DOHH2 (cell line): ENCODE data around the gene RPP25.

Source experiments
- H3F3A ChIP-seq: fragments of 200-600 bp; sonication (generic), shearing (Covaris generic); 2 replicates; pipeline ENCODE4 v1.6.0; 2016; ENCODE audit warnings: antibody characterized with exemption, mild to moderate bottlenecking; ENCODE audit not compliant: control insufficient read depth, insufficient read depth
- H3K27ac ChIP-seq: fragments of 200-600 bp; sonication (generic); 2 replicates; pipeline ENCODE4 v1.5.1; 2014; ENCODE audit warnings: low read depth, mild to moderate bottlenecking, low read length, moderate library complexity
- H3K27me3 ChIP-seq: fragments of 200-600 bp; sonication (generic); 2 replicates; pipeline ENCODE4 v1.6.1; 2014; ENCODE audit warnings: mild to moderate bottlenecking, low read length, mixed read lengths; ENCODE audit not compliant: control insufficient read depth
- H3K36me3 ChIP-seq: fragments of 200-600 bp; sonication (generic); 2 replicates; pipeline ENCODE4 v1.6.1; 2014; ENCODE audit warnings: mild to moderate bottlenecking, low read length, moderate library complexity, mixed read lengths; ENCODE audit not compliant: control insufficient read depth
- H3K4me1 ChIP-seq: fragments of 200-600 bp; sonication (generic); 2 replicates; pipeline ENCODE4 v1.6.1; 2014; ENCODE audit warnings: mild to moderate bottlenecking, low read length, mixed read lengths; ENCODE audit not compliant: control insufficient read depth
- H3K4me2 ChIP-seq: fragments of 200-600 bp; sonication (generic); 2 replicates; pipeline ENCODE4 v1.6.0; 2014; ENCODE audit warnings: mild to moderate bottlenecking, low read length, moderate library complexity
- H3K4me3 ChIP-seq: fragments of 200-600 bp; sonication (generic); 2 replicates; pipeline ENCODE4 v1.5.1; 2014; ENCODE audit warnings: mild to moderate bottlenecking, low read length, mixed read lengths
- H3K79me2 ChIP-seq: fragments of 200-600 bp; sonication (generic); 2 replicates; pipeline ENCODE4 v1.6.1; 2014; ENCODE audit warnings: mild to moderate bottlenecking, low read length, mixed read lengths; ENCODE audit not compliant: control insufficient read depth
- H3K9me2 ChIP-seq: fragments of 200-600 bp; sonication (generic); replicated peaks from 2 replicates; pipeline ENCODE4 v1.6.1; 2014; ENCODE audit warnings: mild to moderate bottlenecking, low read length, mixed read lengths; ENCODE audit not compliant: control insufficient read depth
- H3K9me3 ChIP-seq: fragments of 200-600 bp; sonication (generic); 2 replicates; pipeline ENCODE4 v1.6.1; 2014; ENCODE audit warnings: antibody characterized with exemption, low read length, mixed read lengths; ENCODE audit not compliant: control insufficient read depth, insufficient read depth
- H4K20me1 ChIP-seq: fragments of 200-600 bp; sonication (generic); 2 replicates; pipeline ENCODE4 v1.6.0; 2014; ENCODE audit warnings: low read depth, mild to moderate bottlenecking, antibody characterized with exemption, low read length, moderate library complexity; ENCODE audit not compliant: control insufficient read depth, insufficient read depth
- CTCF ChIP-seq: fragments of 200-600 bp; sonication (generic); IDR thresholded peaks from one replicate; pipeline ENCODE4 v1.5.1; 2014; ENCODE audit warnings: antibody characterized with exemption, mild to moderate bottlenecking, low read depth, low read length; ENCODE audit not compliant: poor library complexity, severe bottlenecking
- EZH2phosphoT487 ChIP-seq: fragments of 200-600 bp; sonication (generic); IDR thresholded peaks from 2 replicates; pipeline ENCODE4 v1.6.1; 2017; ENCODE audit warnings: borderline replicate concordance, mild to moderate bottlenecking, antibody characterized with exemption, low read length, moderate library complexity, mixed read lengths

The RPP25 gene

DNA sequence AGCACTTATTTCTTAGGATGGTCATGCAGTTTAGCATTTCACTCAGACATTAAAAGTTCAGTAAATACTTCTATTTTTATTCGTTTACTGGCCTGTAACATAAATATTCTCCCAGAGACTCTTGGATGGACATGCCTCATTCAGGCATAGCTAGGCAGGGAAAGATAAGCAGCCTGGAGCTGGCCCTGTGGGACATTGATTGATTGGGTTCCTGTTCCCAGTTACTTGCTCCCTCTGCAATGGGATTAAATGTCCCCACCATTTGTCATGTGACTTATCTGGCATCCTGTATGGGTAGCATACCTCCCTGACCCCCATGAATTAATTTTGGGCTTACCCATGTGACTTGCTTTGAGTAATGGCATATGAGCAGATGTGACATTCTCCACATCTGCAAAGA is 36.0 kb upstream of the RPP25 start:
- H3K9me2 ChIP-seq = no peaks in the 10 kb centered on the region
- no peaks in the 10 kb centered on the region for H3K9me3 ChIP-seq
- peaks cover 5% of the 10 kb centered on the region for H3F3A ChIP-seq
- no peaks in the 10 kb centered on the region for H3K79me2 ChIP-seq
- H3K4me1 ChIP-seq = peaks cover 44% of the 10 kb centered on the region
- H3K4me2 ChIP-seq = no peak overlapping the region
- no peaks in the 10 kb centered on the region for H3K36me3 ChIP-seq
- TF ChIP-seq CTCF (no peak), EZH2phosphoT487 (no peak)
- H3K27me3 ChIP-seq = peaks cover 8% of the 10 kb centered on the region
- H3K4me3 ChIP-seq = no peak overlapping the region
- H4K20me1 ChIP-seq = no peaks in the 10 kb centered on the region; the same call in 1 of the 2 replicates
- no peak overlapping the region for H3K27ac ChIP-seq

DNA sequence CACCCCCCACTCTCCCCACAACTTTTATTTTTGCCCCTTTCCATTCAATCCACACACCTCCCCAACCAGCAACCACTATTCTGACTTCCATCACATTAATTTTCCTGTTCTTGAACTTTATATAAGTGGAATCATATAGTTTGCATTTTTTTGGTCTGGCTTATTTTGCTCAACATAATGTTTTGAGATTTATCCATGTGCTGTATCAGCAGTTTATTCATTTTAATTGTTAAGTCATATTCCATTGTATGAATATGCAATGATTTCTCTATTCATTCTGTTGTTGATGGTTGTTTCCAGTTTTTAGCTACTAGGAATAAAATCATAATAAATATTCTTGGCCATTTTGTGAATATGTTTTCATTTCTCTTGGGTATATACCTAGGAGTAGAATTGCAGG is 33.0 kb upstream of the RPP25 start:
- no peaks in the 10 kb centered on the region for H3K9me2 ChIP-seq
- H3K4me1 ChIP-seq = peaks cover 22% of the 10 kb centered on the region
- TF ChIP-seq CTCF (no peak), EZH2phosphoT487 (no peak)
- H3K36me3 ChIP-seq = no peaks in the 10 kb centered on the region
- H3K4me3 ChIP-seq = no peak overlapping the region
- H3K79me2 ChIP-seq = no peaks in the 10 kb centered on the region
- H3K27ac ChIP-seq = no peak overlapping the region
- H3F3A ChIP-seq = peaks cover 5% of the 10 kb centered on the region
- peaks cover 13% of the 10 kb centered on the region for H3K27me3 ChIP-seq
- H4K20me1 ChIP-seq = no peaks in the 10 kb centered on the region
- H3K9me3 ChIP-seq = no peaks in the 10 kb centered on the region
- no peak overlapping the region for H3K4me2 ChIP-seq

DNA sequence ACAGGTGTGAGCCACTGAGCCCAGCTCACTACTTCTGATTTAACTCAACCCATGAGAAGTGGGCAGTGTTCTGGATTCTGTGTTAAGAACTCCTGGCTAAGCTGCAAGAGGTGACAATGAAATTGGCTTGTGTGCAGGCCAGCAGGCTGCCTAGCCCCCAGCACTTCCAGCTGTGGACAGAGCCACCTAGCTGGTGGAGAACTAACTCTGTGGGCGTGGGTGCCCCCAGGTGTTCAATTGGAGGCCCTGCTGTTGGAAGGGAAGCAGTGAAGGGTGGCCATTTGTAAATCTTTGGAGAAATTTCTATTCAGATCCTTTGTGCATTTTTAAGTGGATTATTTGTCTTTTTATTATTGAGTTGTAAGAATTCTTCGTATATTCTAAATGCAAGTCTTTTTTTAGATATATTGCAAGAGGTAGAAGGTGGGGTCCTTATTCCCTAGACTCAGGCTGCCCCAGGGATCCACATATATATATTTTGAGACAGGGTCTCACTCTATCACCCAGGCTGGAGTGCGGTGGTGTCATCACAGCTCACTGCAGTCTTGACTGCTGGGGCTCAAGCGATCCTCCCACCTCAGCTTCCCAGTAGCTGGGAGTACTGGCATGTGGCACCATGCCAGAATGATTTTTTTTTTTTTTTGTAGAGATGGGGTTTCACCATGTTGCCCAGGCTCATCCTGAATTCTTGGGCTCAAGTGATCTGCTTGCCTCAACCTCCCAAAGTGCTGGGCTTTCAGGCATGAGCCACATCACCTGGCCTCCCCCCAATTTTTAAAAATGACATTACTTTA is 31.6 kb upstream of the RPP25 start:
- Histone ChIP-seq H3F3A (peaks cover 5% of the 10 kb centered on the region), H3K27me3 (peaks cover 13% of the 10 kb centered on the region), H3K4me1 (peaks cover 22% of the 10 kb centered on the region), H3K27ac (no peak overlapping the region), H3K4me2 (no peak overlapping the region), H3K4me3 (no peak overlapping the region), H4K20me1 (no peaks in the 10 kb centered on the region), H3K36me3 (no peaks in the 10 kb centered on the region), H3K79me2 (no peaks in the 10 kb centered on the region), H3K9me2 (no peaks in the 10 kb centered on the region), H3K9me3 (no peaks in the 10 kb centered on the region)
- peak; percentile 82 for TF ChIP-seq CTCF
- no peak for TF ChIP-seq EZH2phosphoT487
